HG03066 (cell line): Measurements from ENCODE around the gene KRT37.
"Not testable (repeated sequence)": the region's sequence is repeated elsewhere in the genome, so short reads cannot be mapped to it uniquely, and the experiment has no call there.

ENCODE experiments used
- ATAC-seq: cut with Tn5 transposase; IDR thresholded peaks from one replicate; pipeline ENCODE4 v1.9.1; 2021; ENCODE audit warnings: low read depth; ENCODE audit not compliant: unreplicated experiment

The KRT37 gene

GRCh38 chr17:41411072-41411840 lies 13.1 kb downstream of the KRT37 start:
- ATAC-seq: no peak

- ATAC-seq: no peak
Observed at GRCh38 chr17:41407226-41407625, 17.2 kb downstream of the KRT37 start.

- no peak for ATAC-seq
Observed at GRCh38 chr17:41406205-41406604, 18.2 kb downstream of the KRT37 start.

- ATAC-seq: no peak
Observed at GRCh38 chr17:41404024-41404671, 20.2 kb downstream of the KRT37 start.

GRCh38 chr17:41403404-41404023 lies 20.9 kb downstream of the KRT37 start:
- no peak for ATAC-seq

- no peak for ATAC-seq
Observed at GRCh38 chr17:41402161-41402560, 22.2 kb downstream of the KRT37 start.

GRCh38 chr17:41396996-41397660 lies 27.3 kb downstream of the KRT37 start, which contains the start of gene KRT31:
KRT31 (minus strand) TSS chr17:41397608; CDS start chr17:41397539, 69 bp downstream.
- ATAC-seq: no peak

GRCh38 chr17:41396340-41396739 lies 28.0 kb downstream of the KRT37 start:
- ATAC-seq: no peak

- ATAC-seq: no peak
Observed at GRCh38 chr17:41395611-41396010, 28.8 kb downstream of the KRT37 start.

GRCh38 chr17:41395044-41395443 lies 29.3 kb downstream of the KRT37 start:
- not testable (repeated sequence) for ATAC-seq

- ATAC-seq: no peak
Observed at GRCh38 chr17:41394254-41394996, 30.0 kb downstream of the KRT37 start.

GRCh38 chr17:41393826-41394225 lies 30.6 kb downstream of the KRT37 start:
- ATAC-seq: no peak

GRCh38 chr17:41393294-41393693 lies 31.1 kb downstream of the KRT37 start:
- no peak for ATAC-seq

GRCh38 chr17:41392278-41392677 lies 32.1 kb downstream of the KRT37 start:
- ATAC-seq: no peak

GRCh38 chr17:41391535-41391934 lies 32.9 kb downstream of the KRT37 start:
- no peak for ATAC-seq

- no peak for ATAC-seq
Observed at GRCh38 chr17:41390411-41390938, 33.9 kb downstream of the KRT37 start.

- ATAC-seq: no peak
Observed at GRCh38 chr17:41387670-41388069, 36.7 kb downstream of the KRT37 start.

GRCh38 chr17:41386227-41386626 lies 38.2 kb downstream of the KRT37 start:
- ATAC-seq: no peak

GRCh38 chr17:41383690-41384089 lies 40.7 kb downstream of the KRT37 start:
- ATAC-seq: no peak

GRCh38 chr17:41382394-41382793 lies 42.0 kb downstream of the KRT37 start:
- no peak for ATAC-seq
